NCI-H446 (cell line): ENCODE results near the gene NTRK2.

Source experiments
- DNase-seq, 2 experiments: peaks; one replicate each; lab custom pipeline; 2025; lab: John Stamatoyannopoulos, UW

NTRK2 gene

DNA sequence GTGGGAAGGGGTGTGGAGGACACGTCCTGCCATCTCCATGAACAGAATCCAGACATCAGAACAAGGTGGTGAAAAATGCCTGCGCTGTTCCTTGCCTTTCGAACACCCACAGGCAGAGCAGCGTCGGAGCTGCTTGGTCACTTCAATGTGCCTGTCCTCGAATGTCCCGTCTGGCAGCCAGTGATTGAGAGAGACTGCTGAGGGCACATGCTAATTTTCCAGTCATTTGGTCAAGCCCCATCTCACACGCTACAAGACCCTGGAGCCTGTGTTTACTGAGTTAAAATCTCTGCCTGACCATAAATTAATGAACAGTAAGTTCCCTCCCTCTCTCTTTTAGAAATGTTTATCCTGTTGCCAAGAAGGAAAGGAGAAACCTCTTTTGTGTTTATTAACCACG, 149.3 kb downstream of the NTRK2 start:
- no peak for DNase-seq

DNA sequence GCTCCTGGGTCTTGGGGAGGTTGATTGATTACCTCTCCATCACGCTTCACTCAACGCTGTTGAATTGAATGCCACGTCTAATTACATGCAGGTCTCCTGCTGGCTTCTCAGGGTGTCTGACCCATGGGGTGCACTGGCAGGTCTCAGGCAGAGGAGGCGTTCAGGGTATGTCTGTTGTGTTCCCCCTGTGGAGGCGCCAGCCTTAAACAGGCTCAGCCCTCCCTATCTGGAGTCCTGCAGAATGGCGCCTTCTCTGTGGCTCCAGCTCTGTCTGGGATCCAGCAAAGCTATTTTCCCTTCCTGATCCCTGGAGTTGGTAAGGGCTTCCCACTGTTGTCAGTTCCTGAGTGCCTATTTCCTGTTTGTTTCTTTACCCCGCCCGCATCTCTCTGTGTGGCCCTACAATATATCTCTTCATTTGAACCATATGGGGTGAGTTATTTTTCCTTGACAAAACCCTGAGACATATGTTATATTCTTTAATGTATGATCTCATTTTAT, 150.0 kb downstream of the NTRK2 start:
- no peak for DNase-seq

DNA sequence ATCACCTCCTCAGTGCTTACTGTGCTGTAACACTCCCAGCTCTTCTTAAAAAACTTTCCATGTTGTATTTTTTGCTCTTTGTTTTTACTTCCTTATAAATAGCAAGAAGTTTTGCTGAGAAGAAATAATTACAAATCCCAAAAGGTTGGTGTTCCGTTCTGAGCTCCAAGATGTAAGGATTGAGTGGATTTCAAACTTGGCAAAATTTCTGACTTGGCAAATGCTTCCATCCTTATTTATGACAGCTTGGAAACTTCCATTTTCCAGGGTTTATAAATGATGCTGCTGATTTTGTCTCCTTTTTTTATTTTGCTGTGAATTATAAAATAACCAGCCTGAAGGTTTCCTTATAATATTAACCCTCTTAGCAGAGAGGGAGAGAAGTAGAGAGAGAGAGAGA, 151.9 kb downstream of the NTRK2 start:
- no peak for DNase-seq

DNA sequence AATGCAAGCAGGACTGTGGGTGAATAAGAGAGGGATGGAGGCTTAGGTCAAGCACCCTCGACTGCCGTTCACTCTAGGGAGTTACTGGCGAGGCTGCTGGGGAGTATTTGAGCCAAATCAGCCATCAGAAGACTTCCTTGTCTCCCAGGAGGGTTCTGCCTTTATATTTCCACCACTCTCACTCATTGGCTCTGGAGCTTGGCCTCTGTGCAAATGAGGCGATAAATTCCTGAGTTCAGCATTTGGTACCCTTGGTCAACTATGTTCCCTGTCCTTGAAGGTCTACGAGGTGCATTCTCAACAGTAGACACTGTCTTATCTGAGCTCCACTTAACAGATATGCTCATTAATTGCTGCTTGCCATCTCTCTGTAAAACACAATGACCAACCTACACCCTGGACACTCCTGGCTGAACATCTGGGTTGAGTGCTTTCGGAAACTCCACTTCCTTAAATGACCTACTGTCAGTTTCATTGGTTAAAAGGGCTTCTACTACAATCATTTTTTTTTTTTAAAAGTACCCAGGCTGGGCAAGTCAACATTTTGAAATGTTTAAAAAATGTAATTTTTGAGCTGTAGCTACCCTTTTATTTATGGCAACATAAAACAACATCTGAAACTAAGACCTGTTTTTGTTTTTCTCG, 153.2 kb downstream of the NTRK2 start:
- DNase-seq, result no peak

DNA sequence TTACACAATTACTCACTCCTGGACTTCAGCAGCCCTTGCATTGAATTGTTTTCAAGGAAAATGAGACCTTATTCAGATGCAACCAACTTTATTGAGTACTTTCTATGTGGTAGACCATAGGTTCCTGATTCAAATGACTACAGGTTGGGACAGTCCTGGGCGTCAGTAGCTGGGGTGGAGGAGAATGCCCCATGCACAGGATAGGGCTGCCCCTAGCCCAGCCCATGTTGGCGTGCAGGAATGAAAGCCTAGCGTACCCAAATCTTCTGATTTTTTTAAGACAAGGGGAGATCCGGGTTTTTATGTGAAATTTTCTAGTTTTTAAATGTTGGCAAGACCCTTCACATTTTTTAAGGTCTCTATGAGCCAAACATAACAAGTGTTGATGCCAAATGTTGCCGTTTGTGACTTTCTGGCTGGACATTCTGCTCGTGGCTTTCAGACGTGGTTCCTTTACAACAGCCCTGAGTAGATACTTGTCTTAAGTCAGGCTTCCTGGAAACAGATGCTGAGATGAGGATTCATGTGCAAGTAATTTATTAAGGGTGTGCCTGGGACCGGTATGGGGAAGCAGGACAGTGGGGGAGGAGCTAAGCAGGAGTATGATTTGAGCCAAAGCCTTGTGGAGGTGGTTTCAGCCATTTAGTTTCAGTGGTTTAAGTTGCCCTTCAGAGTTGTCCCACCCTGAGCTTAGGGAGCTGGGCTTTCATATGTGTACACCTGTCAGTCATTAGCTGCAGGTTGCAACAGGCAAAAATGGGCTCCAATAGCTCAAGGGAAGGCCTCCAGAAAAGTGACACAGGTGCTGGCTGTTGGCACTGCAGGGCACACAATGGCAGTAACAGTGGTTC, 154.1 kb downstream of the NTRK2 start:
- no peak for DNase-seq

DNA sequence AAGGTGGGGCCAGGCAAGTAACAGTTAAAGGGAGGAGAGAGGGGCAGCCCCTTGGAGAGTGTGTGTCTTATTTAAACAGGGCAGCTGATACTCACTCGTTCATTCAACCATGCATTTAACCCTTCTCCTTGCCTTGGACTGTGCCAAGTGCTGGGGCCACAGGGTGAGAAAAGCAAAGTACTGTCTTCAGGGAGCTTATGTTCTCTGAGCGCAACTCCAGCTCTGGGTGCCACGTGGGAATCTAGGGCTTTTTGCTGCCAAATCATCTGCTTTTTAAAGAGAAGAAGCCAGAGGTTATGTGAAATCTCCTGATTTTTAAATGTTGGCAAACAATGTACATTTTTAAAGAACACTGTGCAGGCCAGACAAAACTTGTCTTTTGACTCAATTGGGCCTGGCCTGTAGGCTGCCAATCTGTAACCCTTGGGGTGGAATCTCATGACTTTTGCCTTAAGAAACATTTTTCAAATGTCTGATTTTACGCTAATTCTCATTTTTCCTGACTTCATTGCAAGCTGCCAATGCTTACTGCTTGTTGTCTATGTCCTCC, 157.8 kb downstream of the NTRK2 start:
- DNase-seq, result no peak

DNA sequence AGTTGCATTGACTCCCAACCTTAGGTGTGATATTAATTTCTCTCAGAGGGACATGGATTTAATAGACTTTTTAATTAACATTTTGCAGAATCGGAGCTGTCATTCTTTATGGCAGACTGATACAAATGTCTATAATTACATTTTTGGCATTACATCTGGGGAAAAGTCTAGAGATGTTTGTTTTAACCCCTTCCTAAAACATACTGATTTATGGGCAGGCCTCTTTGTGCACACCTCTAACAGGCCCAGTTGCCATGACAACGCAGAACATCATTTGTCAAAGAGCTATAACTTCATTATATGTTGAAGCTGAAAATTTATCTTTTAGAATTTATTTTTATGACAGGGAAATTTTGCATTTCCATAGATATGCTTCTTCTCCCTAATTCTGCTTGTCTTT, 158.5 kb downstream of the NTRK2 start:
- no peak for DNase-seq

DNA sequence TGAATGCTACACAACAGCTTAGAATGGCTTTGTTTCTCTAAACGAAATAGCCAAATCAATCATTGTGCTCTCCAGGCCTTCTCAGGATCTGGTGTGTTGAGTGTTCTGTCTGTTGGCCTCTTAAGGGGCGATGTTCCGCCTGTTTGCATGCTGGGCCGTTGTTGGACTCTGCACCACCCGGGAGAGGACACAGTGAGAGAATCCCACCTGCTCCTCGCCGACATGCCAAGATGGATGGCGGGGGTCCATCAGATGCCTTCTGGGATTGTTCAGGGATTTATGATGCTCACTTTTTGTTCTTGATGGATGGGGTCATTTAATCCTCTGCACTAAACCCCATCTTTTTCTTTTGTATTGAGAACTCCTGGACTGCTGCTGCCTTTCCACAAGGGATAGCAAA, 159.9 kb downstream of the NTRK2 start:
- DNase-seq, result no peak

DNA sequence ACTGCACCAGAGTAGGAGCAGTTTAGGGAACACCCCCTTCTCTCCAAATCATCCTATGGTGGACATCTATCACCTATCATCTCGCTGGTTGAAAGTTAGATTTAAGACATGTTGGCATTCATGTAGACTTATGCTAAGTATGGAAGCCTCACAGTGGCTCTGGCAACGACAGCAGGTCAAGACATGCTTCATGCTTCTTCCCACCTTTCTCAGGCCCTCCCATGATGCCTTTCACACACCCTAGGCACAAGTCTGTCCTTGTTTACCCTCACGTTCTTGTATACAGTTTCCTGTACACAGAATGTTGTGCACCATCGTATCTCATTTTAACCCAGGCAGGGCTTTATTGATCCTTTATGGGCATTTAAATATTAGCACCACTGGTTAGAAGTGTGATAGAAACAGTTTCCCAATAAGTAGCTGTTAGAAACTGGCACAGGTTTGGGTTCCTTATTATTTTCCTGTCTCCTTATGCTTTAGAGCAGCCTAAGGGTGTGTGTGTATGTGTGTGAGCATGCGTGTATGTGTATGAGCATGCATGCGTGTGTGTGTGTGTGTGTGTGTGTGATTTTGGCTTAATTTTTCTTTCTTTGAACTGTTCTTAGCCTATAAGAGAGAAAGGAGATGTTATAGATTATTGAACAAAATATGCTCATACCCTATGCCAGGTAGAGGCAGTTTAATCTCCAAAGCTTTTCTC, 160.6 kb downstream of the NTRK2 start:
- no peak for DNase-seq

DNA sequence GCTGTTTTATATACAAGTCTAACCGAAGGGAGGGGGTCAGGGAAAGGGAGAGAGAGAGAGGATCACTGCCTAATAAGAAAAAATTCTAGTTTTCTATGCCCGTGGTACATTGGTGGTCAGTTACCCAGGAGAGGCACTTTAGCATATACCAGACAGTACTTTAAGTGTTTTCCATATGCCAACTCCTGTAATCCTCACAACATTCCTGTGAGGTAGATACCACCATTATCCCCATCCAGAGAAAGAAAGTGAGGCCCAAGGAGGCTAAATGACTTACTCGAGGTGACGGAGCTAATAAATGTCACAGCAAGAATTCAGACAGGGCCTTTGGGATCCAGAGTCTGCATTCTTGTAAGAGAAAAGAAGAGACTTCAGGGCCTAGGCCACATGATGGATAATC, 161.8 kb downstream of the NTRK2 start:
- DNase-seq, result no peak

DNA sequence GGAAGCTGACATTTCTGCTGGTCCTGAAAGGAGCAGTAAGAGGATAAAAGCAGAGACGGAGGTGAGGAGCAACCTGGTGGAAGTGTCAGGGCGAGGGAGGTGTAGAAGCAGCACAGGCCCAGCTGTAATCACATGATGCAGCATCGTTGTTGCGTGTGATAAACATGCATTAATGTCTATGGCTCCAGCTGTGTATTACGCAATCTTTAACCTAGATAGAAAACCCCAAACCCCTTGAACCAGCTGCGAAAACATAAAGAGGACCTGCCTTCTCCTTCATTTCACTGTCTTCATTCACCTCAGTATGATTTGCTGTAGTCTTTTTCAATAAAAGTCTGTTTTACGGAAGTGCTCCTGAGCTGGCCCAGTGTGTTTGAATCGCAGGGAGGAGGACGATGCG, 162.9 kb downstream of the NTRK2 start:
- no peak for DNase-seq

DNA sequence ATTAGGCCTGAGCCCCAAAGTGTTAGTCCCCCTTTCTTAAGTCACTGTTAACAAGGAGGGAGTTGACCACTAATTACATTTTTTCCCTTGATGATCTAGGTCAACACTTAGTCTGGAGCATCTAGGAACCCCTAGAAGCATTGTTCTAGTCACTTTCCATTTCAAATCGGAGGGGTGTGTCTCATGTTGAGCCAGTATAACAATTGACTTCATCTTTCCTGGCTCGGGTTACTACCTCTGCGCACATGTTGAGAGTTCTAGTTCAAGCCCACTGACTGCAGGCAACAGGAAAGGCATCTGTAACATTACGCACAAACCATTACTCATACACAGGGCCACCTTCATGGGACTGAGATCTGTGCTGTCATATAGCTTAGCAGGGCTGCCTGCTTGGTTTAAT, 164.9 kb downstream of the NTRK2 start:
- no peak for DNase-seq

DNA sequence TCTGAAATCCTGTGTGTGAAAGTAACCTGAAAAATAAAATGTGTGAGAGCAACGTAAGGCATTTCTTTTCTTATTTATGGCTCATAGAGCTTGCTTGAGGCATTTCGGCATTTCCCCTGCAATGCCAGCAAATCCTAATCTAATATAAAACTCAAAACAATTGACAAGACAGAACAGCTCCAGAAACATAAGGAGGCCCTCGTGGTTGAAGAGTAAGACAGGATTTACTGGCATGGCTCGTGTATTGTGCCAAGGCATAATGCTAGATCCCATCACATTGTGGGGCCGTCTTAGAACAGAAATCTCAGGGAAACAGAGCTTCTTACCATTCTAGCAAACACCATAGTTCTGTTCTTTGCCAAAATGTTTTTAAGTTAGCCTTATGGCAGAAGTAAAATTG, 166.2 kb downstream of the NTRK2 start:
- no peak for DNase-seq

DNA sequence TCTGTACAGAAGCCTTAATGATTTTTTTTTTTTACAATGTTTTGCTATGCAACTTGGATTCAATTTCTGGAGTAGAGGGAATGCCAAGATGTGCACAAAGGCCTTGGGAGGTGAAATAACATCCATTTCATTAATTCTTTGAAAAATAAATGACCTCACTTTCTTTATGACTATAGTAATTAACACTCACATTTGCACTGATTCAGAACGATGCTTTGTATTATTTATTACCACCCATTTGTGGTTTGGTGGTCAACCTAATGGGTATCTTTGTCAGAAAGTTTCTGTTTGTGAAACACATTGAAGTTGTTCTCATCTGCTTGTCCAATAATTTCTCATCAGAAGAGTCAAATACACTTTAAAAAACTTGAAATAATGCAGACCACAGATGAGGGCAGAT, 169.3 kb downstream of the NTRK2 start:
- no peak for DNase-seq

DNA sequence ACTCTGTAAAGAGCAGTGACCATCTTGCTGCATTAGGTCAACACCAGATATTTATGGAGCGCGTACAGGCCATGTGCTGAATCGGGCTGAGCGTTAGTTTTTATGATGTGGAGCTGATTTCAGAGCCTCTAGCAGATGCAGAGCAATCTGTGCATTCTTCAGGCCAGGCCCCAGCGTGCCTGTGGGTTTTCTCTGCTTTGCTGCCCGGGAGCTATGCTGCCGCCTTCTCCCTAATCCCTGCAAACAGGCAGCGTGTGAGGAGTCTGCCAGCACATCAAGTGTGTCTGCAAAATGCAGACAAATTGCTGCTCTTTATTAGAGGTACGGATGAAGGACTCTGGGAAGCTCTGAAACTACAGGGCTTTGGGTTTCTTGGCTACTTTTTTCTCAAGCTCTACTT, 170.0 kb downstream of the NTRK2 start:
- DNase-seq, result no peak

DNA sequence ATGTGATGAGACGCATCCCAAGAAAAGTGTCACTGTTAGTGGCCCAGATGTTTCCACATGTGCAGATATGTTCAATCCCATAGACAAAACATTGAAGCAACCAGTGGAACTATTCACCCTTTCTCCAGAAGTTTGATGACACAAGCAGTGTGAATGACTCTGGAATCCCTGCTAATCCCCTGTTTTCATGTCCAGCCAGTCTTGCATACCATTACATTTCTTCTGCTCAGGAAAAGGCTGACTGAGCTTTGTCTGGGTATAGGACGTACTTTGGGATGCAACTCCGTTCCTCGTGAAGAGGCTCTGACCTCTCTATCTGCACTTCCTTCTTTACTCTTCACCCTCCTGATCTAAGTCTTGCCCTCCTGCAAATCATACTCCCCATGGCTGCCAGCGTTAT, 172.4 kb downstream of the NTRK2 start:
- DNase-seq, result no peak

DNA sequence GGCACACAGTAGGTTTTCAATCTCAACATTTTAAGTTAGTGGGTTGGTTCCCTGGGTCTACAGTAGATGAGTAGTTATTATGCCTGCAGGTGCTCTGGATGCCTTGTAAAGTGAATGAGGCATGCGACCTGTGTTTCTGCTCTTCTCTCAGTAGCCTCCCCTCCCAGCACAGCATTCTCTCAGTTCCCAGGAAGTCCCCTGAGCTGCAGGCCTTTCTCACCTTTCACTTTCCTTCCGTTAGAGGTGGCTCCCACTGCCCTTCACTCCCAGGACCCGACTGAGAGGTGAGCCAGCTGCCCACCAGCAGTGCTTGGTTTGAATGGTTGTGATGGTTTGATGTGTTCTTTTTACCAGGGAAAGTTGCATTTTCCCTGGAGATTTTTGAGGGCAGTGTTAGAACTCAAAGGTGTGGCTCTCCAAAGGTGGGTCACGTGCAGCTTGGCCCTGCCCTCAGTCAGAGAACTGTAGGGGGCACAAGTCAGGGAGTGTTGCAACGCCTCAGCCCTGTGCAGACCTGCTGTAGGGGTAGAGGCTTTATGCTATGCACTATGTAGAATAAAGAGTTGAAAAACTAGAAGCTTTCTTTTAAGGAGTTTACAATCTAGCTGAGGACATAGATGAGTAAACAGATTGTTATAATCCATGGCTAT, 173.8 kb downstream of the NTRK2 start:
- DNase-seq, result no peak

DNA sequence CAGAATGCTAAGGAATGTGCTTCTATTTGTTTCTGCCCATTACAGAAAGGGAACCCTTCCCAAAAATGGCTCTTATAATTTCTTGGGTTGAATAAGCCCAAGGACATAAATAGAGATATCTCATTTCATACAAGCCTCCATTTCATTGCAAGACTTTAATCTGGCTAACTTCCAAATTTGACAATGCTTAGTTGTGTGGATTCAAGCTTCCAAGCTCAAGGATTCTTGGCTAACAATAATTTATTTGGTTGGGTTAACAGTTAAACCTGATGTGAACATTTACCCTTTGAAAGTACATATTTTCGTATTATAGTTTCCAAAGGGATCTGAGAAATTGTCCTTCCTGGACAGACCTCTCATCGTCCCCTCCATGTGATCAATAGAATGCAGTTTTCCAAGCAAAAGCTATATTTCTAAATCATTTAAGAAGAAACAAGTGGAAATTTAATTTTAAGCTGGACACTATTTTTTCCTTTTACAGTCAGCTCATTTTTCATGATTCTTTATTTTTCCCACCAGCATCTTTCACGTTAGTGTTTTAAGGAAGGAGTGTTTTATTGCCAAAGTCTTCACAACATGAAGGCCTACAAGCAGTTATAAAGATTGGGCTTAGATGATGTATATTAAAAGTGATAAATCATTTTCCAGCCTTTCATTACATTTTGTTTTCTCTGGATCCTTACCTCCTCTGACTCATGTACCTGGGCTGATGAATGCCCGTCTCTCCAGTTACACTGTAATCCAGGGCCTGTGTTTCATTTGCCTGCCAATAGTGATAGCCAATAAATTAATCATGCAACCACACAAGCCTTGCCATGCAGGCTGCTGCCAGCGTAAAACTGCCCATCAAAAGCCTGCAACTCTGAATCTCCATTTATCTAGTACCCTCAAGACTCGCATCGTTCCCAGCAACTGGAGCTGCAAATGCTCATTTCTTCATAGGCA, 176.7 kb downstream of the NTRK2 start:
- DNase-seq, result no peak

DNA sequence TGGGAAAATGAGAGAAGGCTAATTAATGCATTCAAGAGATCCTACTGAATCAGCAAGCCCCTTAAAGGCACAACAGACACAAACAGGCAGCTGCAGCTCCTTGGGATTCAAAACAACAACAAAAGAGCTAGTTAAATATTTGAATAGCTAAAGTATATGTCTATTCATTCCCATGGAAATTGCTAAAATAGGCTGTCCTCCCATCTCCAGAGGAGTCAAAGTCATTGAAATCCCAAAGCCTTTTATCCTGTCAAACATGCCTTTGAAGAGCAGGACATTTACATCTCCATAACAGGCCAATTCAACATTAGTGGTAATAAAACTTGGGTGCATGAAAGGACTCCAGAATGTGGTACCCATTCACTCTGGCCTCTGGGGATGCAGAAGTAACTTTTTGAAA, 177.4 kb downstream of the NTRK2 start:
- no peak for DNase-seq

DNA sequence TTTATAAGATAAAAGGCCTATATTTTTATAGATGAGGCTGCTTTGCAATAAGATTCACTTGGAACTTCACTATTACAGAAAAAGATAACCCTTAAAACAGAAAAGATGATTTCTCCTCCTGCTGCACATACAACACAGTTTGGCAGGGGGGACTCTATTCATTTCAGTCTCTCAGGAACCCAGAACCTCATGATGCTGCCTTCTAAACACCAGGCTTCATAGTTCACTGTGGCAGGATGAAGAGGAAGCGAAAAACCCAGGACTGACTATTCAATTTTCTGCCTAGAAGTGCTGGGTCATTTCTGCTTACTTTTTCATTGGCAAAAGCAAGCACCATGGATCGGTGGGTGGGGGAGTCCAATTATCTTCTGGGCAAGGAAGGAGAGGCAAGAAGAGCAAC, 179.5 kb downstream of the NTRK2 start:
- no peak for DNase-seq

DNA sequence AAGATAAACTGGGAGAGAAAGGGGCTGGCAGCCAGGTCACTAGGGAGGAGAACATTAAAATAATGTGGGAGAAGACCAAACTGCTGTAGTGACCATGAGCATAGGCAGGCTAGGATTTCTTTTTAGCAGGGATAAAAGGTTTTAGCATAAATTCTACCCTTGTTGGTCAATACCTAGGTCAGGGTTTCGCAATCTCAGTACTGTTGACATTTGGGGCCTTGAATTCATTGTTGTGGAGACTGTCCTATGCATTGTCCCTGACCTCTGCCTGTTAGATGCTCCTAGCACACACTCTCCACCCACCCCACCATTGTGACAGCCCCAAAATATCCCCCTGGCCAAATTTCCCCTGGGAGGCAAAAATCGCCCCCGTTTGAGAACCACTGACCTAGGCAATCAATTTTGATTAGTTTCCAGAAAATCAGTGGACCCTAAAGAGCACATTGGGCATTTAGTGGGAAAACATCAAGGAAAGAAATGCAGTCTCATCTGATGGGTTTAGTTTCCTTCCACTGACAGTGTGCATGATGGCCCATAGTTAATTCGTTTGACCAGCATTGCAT, 181.4 kb downstream of the NTRK2 start:
- no peak for DNase-seq
